ENCODE results near the gene SDK1. TPM values are rescaled to one million over a fixed set of nuclear protein-coding genes. Genes with fewer than 3 reads are reported as not detected.

SDK1 gene
- total and polyA plus RNA-seq, 8 donors, result 1.6 to 11.2 (median 6.6) TPM

DNA sequence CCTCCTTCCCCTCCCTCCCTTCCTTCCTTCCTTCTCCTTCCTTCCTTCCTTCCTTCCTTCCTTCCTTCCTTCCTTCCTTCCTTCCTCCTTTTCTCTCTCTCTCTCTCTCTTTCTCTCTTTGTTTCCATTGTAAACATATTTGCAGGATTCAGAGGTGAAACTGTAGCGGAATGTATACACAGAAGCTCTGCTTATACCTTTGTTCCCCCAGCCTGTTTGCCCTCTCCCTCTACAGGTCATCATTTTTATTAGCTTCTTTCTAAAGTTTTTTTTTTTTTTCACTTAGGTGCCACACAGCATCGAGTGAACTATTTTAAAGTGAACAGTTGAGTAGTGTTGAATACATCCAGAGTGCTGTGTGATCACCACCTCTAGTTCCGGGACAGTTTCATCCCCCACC, 20.7 kb downstream of the SDK1 start:
- intact Hi-C loops (cut with DNase I; ENCODE audit: low total_unique reads), result no loop called here
- H3K27ac ChIP-seq, result no peak overlapping the region
- no peak for TF ChIP-seq EP300 (IDR thresholded peaks at IDR 0.05)
- TF ChIP-seq, protein P1, sequence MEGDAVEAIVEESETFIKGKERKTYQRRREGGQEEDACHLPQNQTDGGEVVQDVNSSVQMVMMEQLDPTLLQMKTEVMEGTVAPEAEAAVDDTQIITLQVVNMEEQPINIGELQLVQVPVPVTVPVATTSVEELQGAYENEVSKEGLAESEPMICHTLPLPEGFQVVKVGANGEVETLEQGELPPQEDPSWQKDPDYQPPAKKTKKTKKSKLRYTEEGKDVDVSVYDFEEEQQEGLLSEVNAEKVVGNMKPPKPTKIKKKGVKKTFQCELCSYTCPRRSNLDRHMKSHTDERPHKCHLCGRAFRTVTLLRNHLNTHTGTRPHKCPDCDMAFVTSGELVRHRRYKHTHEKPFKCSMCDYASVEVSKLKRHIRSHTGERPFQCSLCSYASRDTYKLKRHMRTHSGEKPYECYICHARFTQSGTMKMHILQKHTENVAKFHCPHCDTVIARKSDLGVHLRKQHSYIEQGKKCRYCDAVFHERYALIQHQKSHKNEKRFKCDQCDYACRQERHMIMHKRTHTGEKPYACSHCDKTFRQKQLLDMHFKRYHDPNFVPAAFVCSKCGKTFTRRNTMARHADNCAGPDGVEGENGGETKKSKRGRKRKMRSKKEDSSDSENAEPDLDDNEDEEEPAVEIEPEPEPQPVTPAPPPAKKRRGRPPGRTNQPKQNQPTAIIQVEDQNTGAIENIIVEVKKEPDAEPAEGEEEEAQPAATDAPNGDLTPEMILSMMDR (IDR thresholded peaks at IDR 0.05), result no peak
- no peak for TF ChIP-seq POLR2AphosphoS5 (IDR thresholded peaks at IDR 0.05)
- TF ChIP-seq POLR2A (IDR thresholded peaks at IDR 0.05), result no peak
- no peak for DNase-seq
- no peaks in the 10 kb centered on the region for H3K4me1 ChIP-seq
- H3K4me3 ChIP-seq, result no peak overlapping the region
- H3K27me3 ChIP-seq, result no peaks in the 10 kb centered on the region
- H3K9me3 ChIP-seq, result no peaks in the 10 kb centered on the region
- no peaks in the 10 kb centered on the region for H3K36me3 ChIP-seq
- 70 to 80% (median 78%) methylated on average over 3 of the region's 3 CpGs for WGBS, 5 donors

DNA sequence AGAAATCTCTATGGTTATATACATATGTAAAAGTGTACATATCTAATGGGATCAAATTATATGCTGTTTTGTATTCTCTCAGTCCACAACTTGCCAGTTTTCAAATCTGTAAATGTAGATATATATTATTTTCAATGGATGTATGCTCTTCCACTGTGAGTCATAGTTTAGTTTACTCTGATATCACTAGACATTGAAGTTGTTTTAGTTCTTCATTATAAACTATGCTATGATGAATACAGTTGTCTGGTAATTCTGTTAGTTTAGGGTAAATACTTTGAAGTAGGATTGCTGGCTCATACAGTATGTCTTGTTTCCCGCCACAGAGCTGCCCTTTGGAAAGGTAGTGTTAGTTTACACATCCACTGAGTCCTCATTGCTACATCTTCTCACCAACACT, 25.2 kb downstream of the SDK1 start:
- Histone ChIP-seq H3K36me3 (no peaks in the 10 kb centered on the region), H3K4me3 (no peak overlapping the region), H3K9me3 (no peaks in the 10 kb centered on the region), H3K27me3 (no peaks in the 10 kb centered on the region), H3K27ac (no peak overlapping the region), H3K4me1 (no peaks in the 10 kb centered on the region)
- DNase-seq, result no peak
- 84 to 96% (median 90%) methylated on average over 1 of the region's 1 CpG for WGBS, 5 donors
- intact Hi-C loops (cut with DNase I; ENCODE audit: low total_unique reads), result no loop called here
- no peak for TF ChIP-seq POLR2A (IDR thresholded peaks at IDR 0.05)

DNA sequence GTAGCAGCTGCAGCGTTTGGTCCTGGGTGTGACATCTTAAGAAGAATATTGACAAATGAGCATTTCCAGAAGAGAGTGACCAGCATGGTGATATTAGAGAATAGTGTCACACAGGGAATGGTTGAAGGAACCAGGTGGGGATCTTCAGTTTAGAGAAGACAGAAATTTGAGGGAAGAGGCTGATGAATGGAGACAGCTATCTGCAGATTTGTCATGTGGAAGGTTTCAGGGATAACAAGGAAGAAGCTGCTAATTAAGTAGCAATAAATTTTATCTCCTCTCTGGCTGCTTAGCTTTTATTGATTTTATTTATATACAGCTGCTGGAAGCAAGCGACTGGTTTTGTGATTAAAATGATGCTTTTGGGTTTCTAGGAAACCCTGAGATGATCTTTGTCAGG, 26.0 kb downstream of the SDK1 start:
- Histone ChIP-seq H3K27me3 (no peaks in the 10 kb centered on the region), H3K9me3 (no peaks in the 10 kb centered on the region), H3K27ac (no peak overlapping the region), H3K4me1 (no peaks in the 10 kb centered on the region), H3K36me3 (no peaks in the 10 kb centered on the region), H3K4me3 (no peak overlapping the region)
- intact Hi-C loops (cut with DNase I; ENCODE audit: low total_unique reads), result no loop called here
- DNase-seq, result no peak
- no peak for TF ChIP-seq POLR2AphosphoS5 (IDR thresholded peaks at IDR 0.05)
- no peak for TF ChIP-seq EP300 (IDR thresholded peaks at IDR 0.05)
- TF ChIP-seq, protein P1 (IDR thresholded peaks at IDR 0.05), result no peak
- no peak for TF ChIP-seq POLR2A (IDR thresholded peaks at IDR 0.05)
- WGBS, 5 donors, result 61 to 80% (median 68%) methylated on average over 2 of the region's 2 CpGs

DNA sequence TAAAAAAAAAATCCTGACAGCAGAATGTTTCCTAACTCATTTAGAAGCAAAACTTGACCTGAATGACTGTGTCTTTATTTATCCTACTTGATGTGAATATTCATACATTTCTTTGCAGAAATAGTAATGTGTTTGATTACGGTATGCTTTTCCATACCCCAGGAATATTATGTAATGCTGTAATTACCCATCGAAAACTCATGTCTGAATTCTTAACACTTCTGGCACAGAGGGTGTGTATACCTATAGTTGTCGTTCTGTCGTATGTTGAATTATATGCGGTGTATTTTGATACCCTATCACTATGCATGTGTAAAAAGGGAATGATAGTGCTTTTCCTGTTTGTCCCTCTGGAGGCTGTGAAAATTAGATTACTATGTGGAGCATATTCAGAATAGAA, 26.6 kb downstream of the SDK1 start:
- no peak for TF ChIP-seq EP300 (IDR thresholded peaks at IDR 0.05)
- TF ChIP-seq POLR2A (IDR thresholded peaks at IDR 0.05), result no peak
- TF ChIP-seq POLR2AphosphoS5 (IDR thresholded peaks at IDR 0.05), result no peak
- TF ChIP-seq, protein P1 (IDR thresholded peaks at IDR 0.05), result no peak

DNA sequence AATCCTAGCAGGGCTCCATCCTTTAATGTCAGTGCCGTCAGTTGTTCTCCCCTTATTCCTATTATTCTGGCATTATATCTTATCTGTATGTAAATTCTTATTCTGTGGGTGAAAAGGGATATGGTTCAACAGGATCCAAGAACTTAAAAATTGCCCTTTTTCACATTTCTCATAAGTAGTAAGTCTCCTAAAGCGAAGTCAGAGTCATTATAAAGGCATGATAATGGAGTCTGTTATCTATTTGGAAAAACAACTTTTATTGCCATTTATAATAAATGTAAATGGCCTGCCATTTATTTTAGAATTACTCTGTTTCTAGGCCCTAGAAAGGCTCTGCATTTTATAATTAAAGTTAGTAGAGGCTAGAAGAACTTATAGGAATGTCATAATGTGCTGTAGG, 31.3 kb downstream of the SDK1 start:
- peaks cover 0 to 7% (median 0%) of the 10 kb centered on the region in 3 donors for H3K27me3 ChIP-seq
- TF ChIP-seq POLR2AphosphoS5 (IDR thresholded peaks at IDR 0.05), result no peak
- TF ChIP-seq, protein P1 (IDR thresholded peaks at IDR 0.05), result no peak
- TF ChIP-seq POLR2A (IDR thresholded peaks at IDR 0.05), result no peak
- no peak for TF ChIP-seq EP300 (IDR thresholded peaks at IDR 0.05)
- 53 to 73% (median 60%) methylated on average over 2 of the region's 2 CpGs for WGBS, 5 donors
- no peaks in the 10 kb centered on the region for H3K36me3 ChIP-seq
- intact Hi-C loops (cut with DNase I; ENCODE audit: low total_unique reads), result no loop called here
- H3K4me1 ChIP-seq, result no peaks in the 10 kb centered on the region
- no peaks in the 10 kb centered on the region for H3K9me3 ChIP-seq
- H3K27ac ChIP-seq, result no peak overlapping the region
- DNase-seq, result no peak
- no peak overlapping the region for H3K4me3 ChIP-seq

More for the DNA sequence above, 26.6 kb downstream of the SDK1 start:
- Histone ChIP-seq H3K27ac (no peak overlapping the region), H3K9me3 (no peaks in the 10 kb centered on the region), H3K4me3 (no peak overlapping the region), H3K36me3 (no peaks in the 10 kb centered on the region), H3K27me3 (no peaks in the 10 kb centered on the region), H3K4me1 (no peaks in the 10 kb centered on the region)
- WGBS, 5 donors, result 72 to 85% (median 77%) methylated on average over 5 of the region's 5 CpGs
- no peak for DNase-seq
- intact Hi-C loops (cut with DNase I; ENCODE audit: low total_unique reads), result no loop called here
